GM12878 (cell line): ENCODE data around the gene SPN. TPM values are rescaled to one million over a fixed set of nuclear protein-coding genes. Genes with fewer than 3 reads are reported as not detected.
A peak's percentile ranks its signal among the peaks of the same experiment; 100 is the strongest.

ENCODE experiments used
- BACH1 ChIP-seq: fragments of 450-650 bp; IDR thresholded peaks from 2 replicates; pipeline ENCODE4 v1.6.1; 2017; ENCODE audit warnings: mild to moderate bottlenecking, borderline replicate concordance
- BMI1 ChIP-seq: fragments of 450-650 bp; IDR thresholded peaks from 2 replicates; pipeline ENCODE4 v1.6.1; 2016; ENCODE audit warnings: mild to moderate bottlenecking, moderate library complexity, borderline replicate concordance
- BRCA1 ChIP-seq: IDR thresholded peaks from 2 replicates; pipeline ENCODE4 v1.6.1; 2011; ENCODE audit warnings: low read depth, low read length, improper control_type of control experiment
- CBX5 ChIP-seq: sonication (generic); IDR thresholded peaks from 2 replicates; pipeline ENCODE4 v1.6.1; 2016; ENCODE audit warnings: low read depth, moderate library complexity, mild to moderate bottlenecking, inconsistent platforms
- E2F8 ChIP-seq: fragments of 450-650 bp; IDR thresholded peaks from 2 replicates; pipeline ENCODE4 v1.6.1; 2018; ENCODE audit warnings: mild to moderate bottlenecking, low read depth, moderate library complexity; ENCODE audit not compliant: partially characterized antibody
- ELK1 ChIP-seq: IDR thresholded peaks from 2 replicates; pipeline ENCODE4 v1.6.1; 2012; ENCODE audit warnings: low read depth, low read length, improper control_type of control experiment
- GABPA ChIP-seq: IDR thresholded peaks from 2 replicates; pipeline ENCODE4 v1.6.1; 2014; ENCODE audit warnings: antibody characterized with exemption, low read depth, mild to moderate bottlenecking, inconsistent platforms
- IRF3 ChIP-seq: fragments of 450-650 bp; IDR thresholded peaks from 2 replicates; pipeline ENCODE4 v1.6.1; 2014; ENCODE audit warnings: mild to moderate bottlenecking
- NFYA ChIP-seq: IDR thresholded peaks from 2 replicates; pipeline ENCODE4 v1.6.1; 2011; ENCODE audit warnings: low read depth, mild to moderate bottlenecking, low read length, improper control_type of control experiment, borderline replicate concordance
- POU2F2 ChIP-seq: IDR thresholded peaks from 3 replicates; pipeline ENCODE4 v1.6.1; 2011; ENCODE audit warnings: low read depth, mild to moderate bottlenecking, low read length, borderline replicate concordance
- RCOR1 ChIP-seq: conservative IDR thresholded peaks from 2 replicates; pipeline ENCODE4 v1.6.1; 2012; ENCODE audit warnings: low read depth, low read length, improper control_type of control experiment
- SKIL ChIP-seq: fragments of 450-650 bp; IDR thresholded peaks from 2 replicates; pipeline ENCODE4 v1.6.1; 2017; ENCODE audit warnings: mild to moderate bottlenecking, low read depth, inconsistent platforms; ENCODE audit not compliant: poor library complexity, severe bottlenecking
- SMARCA5 ChIP-seq: fragments of 450-650 bp; IDR thresholded peaks from 2 replicates; pipeline ENCODE4 v1.6.1; 2017; ENCODE audit warnings: mild to moderate bottlenecking
- STAT1 ChIP-seq: fragments of 450-650 bp; conservative IDR thresholded peaks from 2 replicates; pipeline ENCODE4 v1.6.1; 2014; ENCODE audit warnings: antibody characterized with exemption, mild to moderate bottlenecking
- SUZ12 ChIP-seq: fragments of 200-600 bp; sonication (generic); IDR thresholded peaks from one replicate; pipeline ENCODE4 v1.6.1; 2018; ENCODE audit warnings: antibody characterized with exemption, mild to moderate bottlenecking; ENCODE audit not compliant: unreplicated experiment
- WRNIP1 ChIP-seq: IDR thresholded peaks from 2 replicates; pipeline ENCODE4 v1.6.1; 2011; ENCODE audit warnings: low read depth, low read length, improper control_type of control experiment, borderline replicate concordance
- ZBTB33 ChIP-seq: fragments of 450-650 bp; IDR thresholded peaks from 2 replicates; pipeline ENCODE4 v1.6.1; 2017; ENCODE audit warnings: mild to moderate bottlenecking
- ZNF592 ChIP-seq: fragments of 450-650 bp; IDR thresholded peaks from 2 replicates; pipeline ENCODE4 v1.6.1; 2017; ENCODE audit warnings: mild to moderate bottlenecking, moderate library complexity
- polyA plus RNA-seq, 11 experiments: library from polyadenylated mRNA; depleted of rRNA in 4 of 11; unstranded in 6 of 11; stranded (reverse) in 5 of 11; fragments of >200 nt; fragmentation: Nextera tagmentation in 4 of 11; fragmentation: Illumina TruSeq in 1 of 11; extraction: Ambion mirVana in 4 of 11; extraction: Trizol in 1 of 11; gene quantifications; 1 replicate in 1 of 11; 2 replicates in 10 of 11; pipeline versions ENCODE4 v1.2.1 to v1.2.3, GENCODE V29; 2011 to 2016; ENCODE audit warnings: inconsistent platforms in 2 of 11, missing spikeins in 2 of 11, low read depth in 1 of 11
- total RNA-seq, 4 experiments: library from RNA; depleted of rRNA in 3 of 4; stranded (reverse); fragments of >200 nt in 3 of 4; fragmentation: Illumina TruSeq in 1 of 4; extraction: Trizol in 1 of 4; gene quantifications; 2 replicates each; pipeline versions ENCODE4 v1.2.1 to v1.2.3, GENCODE V29; 2013 to 2021

The SPN gene
- total and polyA plus RNA-seq, 10 of the 15 experiments (the other 5 are each of a cell fraction or from before 2014, with no cell fraction given), result 16.2 to 173 (median 92.7) TPM

- TF ChIP-seq GABPA (no peak), ELK1 (no peak), E2F8 (peak; percentile 46), IRF3 (no peak), WRNIP1 (no peak), SMARCA5 (no peak), NFYA (no peak), SKIL (no peak), STAT1 (no peak), SUZ12 (no peak), ZNF592 (no peak), ZBTB33 (no peak), POU2F2 (0 out of 3 replicates have a peak, but pooled peaks have one; percentile 20), CBX5 (no peak), RCOR1 (no peak), BMI1 (no peak), BRCA1 (no peak), BACH1 (peak; percentile 61; the same call in 1 of the 2 replicates)
Observed at GRCh38 chr16:29662729-29663015, 375 bp upstream of the SPN start (continued).
